Measurements from ENCODE around the gene LTBP4.

DNA sequence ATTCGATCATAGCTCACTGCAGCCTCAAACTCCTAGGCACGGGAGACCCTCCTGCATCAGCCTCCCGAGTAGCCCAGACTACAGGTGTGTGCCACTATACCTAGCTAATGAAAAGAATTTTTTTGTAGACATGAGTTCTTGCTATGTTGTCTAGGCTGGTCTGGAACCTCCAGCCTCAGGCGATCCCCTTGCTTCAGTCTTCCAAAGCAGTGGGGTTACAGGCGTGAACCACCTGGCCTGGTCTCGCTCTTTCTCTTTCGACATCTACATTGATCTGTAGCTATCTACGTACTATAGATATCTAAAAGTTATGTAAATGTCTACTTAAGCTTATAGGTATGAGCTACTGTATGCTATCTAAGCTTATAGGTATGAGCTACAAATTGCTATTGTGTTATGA, 56.9 kb downstream of the LTBP4 start:
- TF ChIP-seq, protein P1, sequence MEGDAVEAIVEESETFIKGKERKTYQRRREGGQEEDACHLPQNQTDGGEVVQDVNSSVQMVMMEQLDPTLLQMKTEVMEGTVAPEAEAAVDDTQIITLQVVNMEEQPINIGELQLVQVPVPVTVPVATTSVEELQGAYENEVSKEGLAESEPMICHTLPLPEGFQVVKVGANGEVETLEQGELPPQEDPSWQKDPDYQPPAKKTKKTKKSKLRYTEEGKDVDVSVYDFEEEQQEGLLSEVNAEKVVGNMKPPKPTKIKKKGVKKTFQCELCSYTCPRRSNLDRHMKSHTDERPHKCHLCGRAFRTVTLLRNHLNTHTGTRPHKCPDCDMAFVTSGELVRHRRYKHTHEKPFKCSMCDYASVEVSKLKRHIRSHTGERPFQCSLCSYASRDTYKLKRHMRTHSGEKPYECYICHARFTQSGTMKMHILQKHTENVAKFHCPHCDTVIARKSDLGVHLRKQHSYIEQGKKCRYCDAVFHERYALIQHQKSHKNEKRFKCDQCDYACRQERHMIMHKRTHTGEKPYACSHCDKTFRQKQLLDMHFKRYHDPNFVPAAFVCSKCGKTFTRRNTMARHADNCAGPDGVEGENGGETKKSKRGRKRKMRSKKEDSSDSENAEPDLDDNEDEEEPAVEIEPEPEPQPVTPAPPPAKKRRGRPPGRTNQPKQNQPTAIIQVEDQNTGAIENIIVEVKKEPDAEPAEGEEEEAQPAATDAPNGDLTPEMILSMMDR (IDR thresholded peaks at IDR 0.05): no peak
- TF ChIP-seq EZH2 (IDR thresholded peaks at IDR 0.05; ENCODE audit: borderline replicate concordance, insufficient read depth, low read depth, low read length, poor library complexity, severe bottlenecking): no peak
